SJCRH30 (cell line): ENCODE results near the gene SCYGR7. TPM values are rescaled to one million over a fixed set of nuclear protein-coding genes. Genes with fewer than 3 reads are reported as not detected.
"Not testable (repeated sequence)": the region's sequence is repeated elsewhere in the genome, so short reads cannot be mapped to it uniquely, and the experiment has no call there.

Experiments
- DNase-seq, 2 experiments: peaks; one replicate each; pipeline ENCODE4 v3.0.0-alpha.2; 2015 to 2020
- H3K27ac ChIP-seq: fragments of 250-450 bp; sonication (Bioruptor Pico); 2 replicates; pipeline ENCODE4 v1.5.1; 2020; ENCODE audit warnings: mild to moderate bottlenecking, moderate library complexity
- H3K27me3 ChIP-seq: fragments of 250-450 bp; sonication (Bioruptor Pico); 2 replicates; pipeline ENCODE4 v1.5.1; 2020; ENCODE audit warnings: mild to moderate bottlenecking, moderate library complexity
- H3K36me3 ChIP-seq: fragments of 250-450 bp; sonication (Bioruptor Pico); 2 replicates; pipeline ENCODE4 v1.5.1; 2020; ENCODE audit warnings: mild to moderate bottlenecking, moderate library complexity
- H3K4me1 ChIP-seq: fragments of 250-450 bp; sonication (Bioruptor Pico); 2 replicates; pipeline ENCODE4 v1.5.1; 2020; ENCODE audit warnings: mild to moderate bottlenecking, moderate library complexity
- H3K4me3 ChIP-seq: fragments of 250-450 bp; sonication (Bioruptor Pico); 2 replicates; pipeline ENCODE4 v1.5.1; 2020; ENCODE audit warnings: mild to moderate bottlenecking, moderate library complexity
- H3K9me3 ChIP-seq: fragments of 250-450 bp; sonication (Bioruptor Pico); replicated peaks from 2 replicates; pipeline ENCODE4 v1.5.1; 2020; ENCODE audit warnings: mild to moderate bottlenecking, moderate library complexity
- total RNA-seq: library from RNA; depleted of rRNA; stranded (reverse); fragments of >200 nt; shearing (Covaris generic); gene quantifications from 2 replicates; pipeline ENCODE4 v1.2.3, GENCODE V29; 2014

The SCYGR7 gene
- total RNA-seq, 1 experiment from 2014 or later = not detected

DNA sequence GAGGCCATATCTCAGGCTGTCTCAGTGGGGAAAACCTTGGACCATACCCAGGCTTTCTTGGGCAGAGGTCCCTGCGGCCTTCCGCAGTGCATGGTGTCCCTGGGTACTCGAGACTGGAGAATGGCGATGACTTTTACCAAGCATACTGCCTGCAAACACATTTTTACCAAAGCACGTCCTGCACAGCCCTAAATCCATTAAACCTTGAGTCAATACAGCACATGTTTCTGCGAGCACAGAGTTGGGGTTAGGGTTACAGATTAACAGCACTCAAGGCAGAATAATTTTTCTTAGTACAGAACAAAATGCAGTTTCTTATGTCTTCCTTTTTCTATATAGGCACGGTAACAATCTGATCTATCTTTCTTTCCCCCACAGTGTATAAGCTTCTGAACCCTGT is 5.3 kb upstream of the SCYGR7 start:
- not testable (repeated sequence) for H3K4me1 ChIP-seq, H3K36me3 ChIP-seq, DNase-seq, H3K4me3 ChIP-seq, H3K27ac ChIP-seq, H3K9me3 ChIP-seq, H3K27me3 ChIP-seq

DNA sequence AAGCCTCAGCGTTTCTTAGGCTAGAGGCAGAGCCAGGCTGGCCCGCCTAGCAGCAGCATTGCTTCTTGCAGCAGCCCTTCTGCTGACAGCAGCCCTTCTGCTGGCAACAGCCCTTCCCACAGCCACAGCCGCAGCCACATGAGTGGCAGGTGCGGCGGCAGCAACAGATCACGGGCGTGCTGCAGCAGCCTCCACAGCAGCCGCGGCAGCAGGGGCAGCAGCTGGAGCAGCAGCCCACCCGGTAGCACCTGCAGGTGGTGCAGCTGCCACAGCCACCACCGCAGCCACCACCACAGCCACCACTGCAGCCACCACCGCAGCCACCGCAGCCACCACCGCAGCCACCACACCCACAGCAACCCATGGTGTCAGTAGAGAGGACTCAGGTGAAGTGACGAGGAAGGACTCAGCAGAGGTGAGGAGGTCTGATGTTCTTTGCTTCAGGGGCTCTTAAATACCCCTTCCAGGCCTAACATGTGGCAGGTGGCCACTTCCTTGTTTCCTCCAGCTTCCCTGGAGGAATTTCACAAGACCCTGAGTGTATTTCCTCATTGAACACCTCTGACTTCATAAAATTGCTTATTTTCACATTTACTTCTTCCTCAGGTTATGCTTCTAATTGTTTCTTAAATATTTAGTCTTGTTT is 3.6 kb upstream of the SCYGR7 start, which contains the start of gene SCYGR6:
SCYGR6 (minus strand) TSS at position 364 of the 646 bp plus-strand sequence; CDS start at position 364, 0 bp downstream.
- Histone ChIP-seq H3K4me1 (no peaks in the 10 kb centered on the region), H3K9me3 (no peaks in the 10 kb centered on the region), H3K36me3 (no peaks in the 10 kb centered on the region), H3K27me3 (no peaks in the 10 kb centered on the region), H3K27ac (no peak within 1 kb of the TSS), H3K4me3 (no peak within 1 kb of the TSS)
- peak; percentile 43 for DNase-seq

DNA sequence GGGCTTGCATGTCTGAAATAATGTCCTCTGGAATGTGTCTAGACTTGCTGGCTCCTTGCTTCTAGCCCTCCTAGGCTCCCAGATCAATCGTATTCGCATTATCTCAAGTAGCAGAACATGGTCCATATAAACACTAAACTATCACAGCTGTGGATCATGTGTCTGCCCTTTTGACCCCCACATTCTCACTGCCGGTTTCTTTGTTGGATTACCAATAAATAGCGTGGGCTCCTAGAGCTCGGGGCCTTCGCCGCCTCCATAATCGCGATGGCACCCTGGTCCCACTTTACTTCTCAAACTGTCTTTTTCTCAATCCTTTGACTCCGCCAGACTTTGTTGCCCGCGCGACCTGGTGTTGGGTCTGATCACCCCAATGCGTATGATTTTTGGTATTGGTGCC is 11.2 kb downstream of the SCYGR7 start:
- Histone ChIP-seq H3K36me3 (no peaks in the 10 kb centered on the region), H3K27ac (peak overlapping the region; percentile 39; the same call in 1 of the 2 replicates), H3K4me3 (no peak overlapping the region), H3K27me3 (no peaks in the 10 kb centered on the region), H3K4me1 (peaks cover 10% of the 10 kb centered on the region), H3K9me3 (no peaks in the 10 kb centered on the region)
- peak; percentile 38 to 41 for DNase-seq

DNA sequence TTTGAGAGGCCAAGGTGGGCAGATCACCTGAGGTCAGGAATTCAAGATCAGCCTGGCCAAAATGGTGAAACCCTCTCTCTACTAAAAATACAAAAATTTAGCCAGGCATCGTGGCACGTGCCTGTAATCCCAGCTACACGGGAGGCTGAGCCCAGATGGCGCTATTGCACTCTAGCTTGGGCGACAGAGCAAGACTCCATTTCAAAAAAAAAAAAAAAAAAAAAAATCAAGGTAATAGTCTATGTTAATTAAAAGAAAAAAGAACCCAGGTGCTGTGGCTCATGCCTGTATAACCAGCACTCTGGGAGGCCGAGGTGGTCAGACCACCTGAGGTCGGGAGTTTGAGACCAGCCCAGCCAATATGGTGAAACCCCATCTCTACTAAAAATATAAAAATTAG is 12.6 kb downstream of the SCYGR7 start:
- not testable (repeated sequence) for H3K27ac ChIP-seq, H3K36me3 ChIP-seq, H3K4me3 ChIP-seq, H3K9me3 ChIP-seq, H3K27me3 ChIP-seq
- peaks cover 10% of the 10 kb centered on the region for H3K4me1 ChIP-seq
- DNase-seq = peak in 1 of 2 experiments; percentile 15

DNA sequence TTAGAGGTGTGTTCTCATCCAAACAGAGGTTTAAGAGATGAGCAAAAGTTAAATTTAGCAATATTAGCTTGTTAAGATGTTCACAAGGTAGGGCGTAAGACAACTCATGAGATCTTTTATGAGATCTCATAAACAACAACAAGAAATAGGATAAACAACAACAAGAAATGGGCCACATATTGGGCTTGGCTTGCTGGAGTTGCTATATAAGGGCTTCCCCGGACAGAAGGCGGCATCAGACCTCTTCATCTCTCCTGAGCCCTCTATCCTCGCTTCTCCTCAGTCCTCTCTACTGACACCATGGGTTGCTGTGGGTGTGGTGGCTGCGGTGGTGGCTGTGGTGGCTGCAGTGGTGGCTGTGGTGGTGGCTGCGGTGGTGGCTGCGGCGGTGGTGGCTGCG is 17.5 kb downstream of the SCYGR7 start, which contains the start of gene SCYGR8:
SCYGR8 (plus strand) TSS at position 301 of the 400 bp plus-strand sequence; CDS start at position 301, 0 bp downstream.
- Histone ChIP-seq H3K27ac (no peak within 1 kb of the TSS), H3K4me3 (no peak within 1 kb of the TSS), H3K9me3 (no peaks in the 10 kb centered on the region), H3K36me3 (no peaks in the 10 kb centered on the region), H3K4me1 (no peaks in the 10 kb centered on the region), H3K27me3 (0 out of 2 replicates have a peak, but pooled peaks cover 3% of the 10 kb centered on the region)
- no peak for DNase-seq

DNA sequence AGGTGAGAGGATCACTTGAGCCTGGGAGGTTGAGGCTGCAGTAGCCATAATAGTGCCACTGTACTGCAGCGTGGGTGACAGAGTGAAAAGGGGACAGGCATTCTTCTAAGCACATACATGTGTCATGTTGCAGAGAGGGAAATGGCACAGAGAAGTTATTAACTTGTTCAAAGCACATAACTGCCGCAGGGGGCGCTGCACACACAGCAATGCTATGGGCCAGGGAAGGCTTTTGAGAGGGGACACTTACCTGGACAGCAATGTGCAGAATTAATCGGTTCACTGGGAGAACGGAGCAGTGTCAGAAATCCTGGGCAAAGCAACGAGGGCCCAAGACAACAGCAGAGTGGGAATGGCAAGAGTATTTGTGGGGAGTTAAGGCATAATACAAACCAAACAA is 19.9 kb downstream of the SCYGR7 start:
- no peaks in the 10 kb centered on the region for H3K36me3 ChIP-seq
- no peaks in the 10 kb centered on the region for H3K4me1 ChIP-seq
- no peak overlapping the region for H3K27ac ChIP-seq
- no peak overlapping the region for H3K4me3 ChIP-seq
- H3K9me3 ChIP-seq = no peaks in the 10 kb centered on the region
- 0 out of 2 replicates have a peak, but pooled peaks cover 3% of the 10 kb centered on the region for H3K27me3 ChIP-seq
- peak in 1 of 2 experiments; percentile 34 for DNase-seq

DNA sequence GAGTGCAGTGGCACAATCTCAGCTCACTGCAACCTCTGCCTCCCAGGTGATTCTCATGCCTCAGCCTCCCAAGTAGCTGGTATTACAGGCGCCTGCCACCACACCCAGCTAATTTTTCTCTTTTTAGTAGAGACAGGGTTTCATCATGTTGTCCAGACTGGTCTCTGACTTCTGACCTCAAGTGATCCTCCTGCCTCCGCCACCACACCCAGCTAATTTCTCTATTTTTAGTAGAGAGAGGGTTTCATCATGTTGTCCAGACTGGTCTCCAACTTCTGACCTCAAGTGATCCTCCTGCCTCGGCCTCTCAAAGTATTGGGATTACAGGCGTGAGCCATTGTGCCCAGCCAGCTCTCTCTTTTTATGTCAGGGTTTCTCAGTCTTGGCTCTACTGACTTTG is 28.1 kb downstream of the SCYGR7 start:
- not testable (repeated sequence) for H3K27ac ChIP-seq, H3K36me3 ChIP-seq, H3K27me3 ChIP-seq, H3K9me3 ChIP-seq, DNase-seq, H3K4me1 ChIP-seq, H3K4me3 ChIP-seq

DNA sequence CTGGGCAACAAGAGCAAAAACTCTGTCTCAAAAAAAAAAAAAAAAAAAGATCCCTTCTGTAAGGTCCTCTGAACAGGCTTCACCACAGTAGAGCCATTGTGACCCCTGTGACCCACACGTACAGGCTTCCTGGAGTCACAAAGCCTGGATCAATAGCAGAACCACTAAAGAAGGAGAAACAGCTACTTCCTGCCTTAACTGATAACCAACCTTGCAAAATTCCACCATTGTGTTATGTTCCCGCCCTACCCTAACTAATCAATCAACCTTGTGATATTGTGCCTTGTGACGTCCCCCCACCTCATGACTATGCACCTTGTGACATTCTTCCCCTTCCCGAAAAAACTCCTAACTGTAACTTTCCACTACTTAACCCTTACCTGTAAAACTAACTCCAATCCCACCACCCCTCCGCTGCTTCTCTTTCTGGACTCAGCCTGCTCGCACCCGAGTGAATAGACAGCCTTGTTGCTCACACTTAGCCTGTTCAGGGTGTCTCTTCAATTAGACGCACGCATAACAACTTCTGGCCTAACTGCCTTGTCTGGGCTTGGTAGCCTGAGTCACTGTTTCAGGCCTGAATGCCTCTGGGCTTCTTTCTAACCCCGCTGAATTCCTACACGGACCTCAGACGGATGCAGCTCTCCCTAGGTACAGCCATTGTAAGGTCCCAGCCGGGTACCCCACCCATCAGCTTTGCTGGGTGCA is 31.4 kb downstream of the SCYGR7 start:
- Histone ChIP-seq H3K4me1 (no peaks in the 10 kb centered on the region), H3K9me3 (no peaks in the 10 kb centered on the region), H3K27ac (no peak overlapping the region), H3K27me3 (no peaks in the 10 kb centered on the region), H3K4me3 (no peak overlapping the region), H3K36me3 (no peaks in the 10 kb centered on the region)
- DNase-seq = no peak

DNA sequence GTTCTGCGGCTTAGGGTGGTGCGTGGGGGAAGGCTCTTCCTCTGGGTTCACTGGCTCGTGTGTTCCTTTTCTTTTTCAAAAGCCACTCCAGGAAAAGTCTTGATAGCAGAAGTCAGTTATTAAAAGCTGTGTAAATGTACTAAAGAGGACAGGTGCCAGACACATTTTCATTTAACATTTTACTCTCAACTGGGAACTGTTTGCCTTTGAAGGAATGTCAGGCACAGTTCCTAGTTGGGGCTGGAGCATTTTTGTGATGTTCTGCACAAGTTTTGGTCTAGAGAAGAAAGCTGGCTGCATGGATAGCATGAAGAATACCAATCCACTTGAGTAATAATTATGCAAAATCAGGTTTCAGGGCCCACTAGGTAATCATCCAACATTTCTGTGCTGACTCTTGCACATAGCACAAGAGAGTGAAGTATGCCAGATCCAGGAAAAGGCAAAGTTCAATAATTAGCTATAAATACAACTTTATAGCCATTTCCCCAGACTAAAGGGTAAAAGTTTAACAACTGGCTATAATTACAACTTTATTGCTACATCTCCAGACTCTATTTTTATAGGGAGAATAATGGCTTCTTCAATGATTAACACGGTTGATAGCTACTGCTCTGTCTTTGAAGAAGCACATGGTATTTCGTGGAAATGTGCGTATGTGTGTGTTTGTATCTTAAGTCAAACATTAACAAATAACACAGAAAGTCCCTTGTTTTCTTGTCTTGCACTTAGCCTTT is 33.8 kb downstream of the SCYGR7 start:
- no peak overlapping the region for H3K4me3 ChIP-seq
- no peaks in the 10 kb centered on the region for H3K36me3 ChIP-seq
- no peaks in the 10 kb centered on the region for H3K9me3 ChIP-seq
- no peaks in the 10 kb centered on the region for H3K27me3 ChIP-seq
- H3K27ac ChIP-seq = no peak overlapping the region
- H3K4me1 ChIP-seq = no peaks in the 10 kb centered on the region
- no peak for DNase-seq

DNA sequence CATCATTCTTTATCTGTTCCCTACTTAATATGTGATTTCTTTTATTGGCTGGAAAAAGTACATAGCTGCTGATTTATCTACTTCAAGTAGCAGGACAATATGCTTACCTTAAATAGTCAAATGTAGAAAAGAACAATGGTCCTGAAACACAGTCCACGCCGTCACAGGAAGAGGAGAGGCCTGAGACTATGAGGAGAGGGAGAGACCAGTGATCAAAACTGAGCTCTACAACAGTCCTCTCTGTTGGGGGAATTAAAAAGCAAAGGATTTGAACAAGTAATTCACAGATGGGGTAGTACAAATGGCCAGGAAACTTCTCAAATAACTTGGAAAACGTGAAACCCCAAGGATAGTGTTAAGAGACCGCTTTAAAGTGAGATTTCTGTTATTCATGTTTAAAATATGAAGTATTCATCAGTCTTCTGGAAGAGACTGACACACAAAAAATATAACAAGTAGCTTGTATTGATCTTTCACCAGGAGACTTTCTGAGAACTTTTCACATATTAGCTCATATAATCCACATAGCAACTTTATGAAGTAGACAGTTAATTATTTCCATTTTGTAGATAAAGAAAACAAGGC is 37.7 kb downstream of the SCYGR7 start:
- no peak for DNase-seq

DNA sequence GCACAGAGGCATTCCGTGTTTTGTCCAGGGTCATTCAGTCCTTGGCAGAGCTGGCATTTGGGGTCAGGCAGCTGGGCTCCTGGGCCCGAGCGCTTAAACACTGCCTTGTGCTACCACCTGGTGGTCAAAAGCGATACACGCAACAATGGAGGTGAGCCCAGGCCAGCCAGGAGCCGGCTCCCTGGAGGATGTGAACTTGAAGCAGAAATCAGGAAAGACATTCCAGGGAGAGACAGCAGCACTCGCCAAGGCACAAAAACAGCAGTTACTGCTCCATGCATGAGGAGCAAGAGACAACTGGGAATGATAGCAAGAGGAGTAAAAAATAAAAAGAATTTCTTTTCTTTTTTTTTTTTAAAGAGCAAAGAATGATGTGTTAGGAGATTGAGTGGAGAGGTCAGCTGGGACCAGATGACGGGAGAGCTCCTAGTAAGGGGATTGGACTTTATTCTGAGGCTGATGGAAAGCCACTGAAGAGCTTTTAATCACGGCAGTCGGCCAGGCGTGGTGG is 38.3 kb downstream of the SCYGR7 start:
- no peak overlapping the region for H3K27ac ChIP-seq

More for the DNA sequence above, 37.7 kb downstream of the SCYGR7 start:
- H3K27ac ChIP-seq = no peak overlapping the region
- H3K36me3 ChIP-seq = no peaks in the 10 kb centered on the region
- no peak overlapping the region for H3K4me3 ChIP-seq
- H3K4me1 ChIP-seq = no peaks in the 10 kb centered on the region
- H3K9me3 ChIP-seq = no peaks in the 10 kb centered on the region
- no peaks in the 10 kb centered on the region for H3K27me3 ChIP-seq

DNA sequence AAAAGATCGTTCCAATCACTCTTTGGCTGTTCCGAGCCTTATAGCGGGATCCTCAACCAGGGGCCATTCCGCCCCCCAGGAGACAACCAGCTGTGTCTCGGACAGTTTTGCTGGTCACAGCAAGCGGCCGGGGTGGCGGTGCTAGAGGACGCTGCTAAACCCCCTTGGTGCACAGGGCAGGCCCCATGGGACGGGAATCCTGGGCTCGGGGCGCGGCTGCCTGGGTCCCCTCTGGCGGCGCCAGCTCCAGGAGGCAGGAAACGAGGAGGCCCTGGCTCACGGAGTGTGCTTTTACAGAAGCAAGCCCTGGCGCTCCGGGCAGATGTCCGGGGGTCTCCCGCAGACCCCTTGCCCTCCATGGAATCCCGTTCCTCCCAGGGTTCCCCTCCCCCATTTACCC is 39.7 kb downstream of the SCYGR7 start:
- H3K36me3 ChIP-seq = no peaks in the 10 kb centered on the region
- no peaks in the 10 kb centered on the region for H3K9me3 ChIP-seq
- H3K27me3 ChIP-seq = no peaks in the 10 kb centered on the region
- DNase-seq = no peak
- no peak overlapping the region for H3K4me3 ChIP-seq
- H3K4me1 ChIP-seq = no peaks in the 10 kb centered on the region
- H3K27ac ChIP-seq = no peak overlapping the region

More for the DNA sequence above, 38.3 kb downstream of the SCYGR7 start:
- Histone ChIP-seq H3K36me3 (no peaks in the 10 kb centered on the region), H3K4me3 (no peak overlapping the region), H3K9me3 (no peaks in the 10 kb centered on the region), H3K27me3 (no peaks in the 10 kb centered on the region), H3K4me1 (no peaks in the 10 kb centered on the region)
- DNase-seq = peak; percentile 73 to 90

DNA sequence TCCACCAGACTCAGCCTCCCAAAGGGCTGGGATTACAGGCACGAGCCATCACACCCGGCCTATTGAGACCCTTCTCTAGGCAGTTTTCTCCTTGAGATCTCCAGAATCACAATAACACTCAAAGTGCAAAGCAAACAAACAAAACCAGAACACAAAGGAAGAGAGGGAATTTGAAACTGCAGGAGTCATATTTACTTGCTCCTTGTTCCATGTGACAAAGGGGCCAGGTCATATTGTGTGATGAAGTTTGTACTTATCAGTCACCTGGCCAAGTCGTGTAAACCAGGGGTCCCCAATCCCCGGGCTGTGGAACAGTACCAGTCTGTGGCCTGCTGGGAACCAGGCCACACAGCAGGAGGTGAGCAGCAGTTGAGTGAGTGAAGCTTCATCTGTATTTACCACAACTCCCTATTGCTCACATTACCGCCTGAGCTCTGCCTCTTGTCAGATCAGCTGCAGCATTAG is 44.1 kb downstream of the SCYGR7 start:
- Histone ChIP-seq H3K4me1 (no peaks in the 10 kb centered on the region; the same call in 1 of the 2 replicates), H3K9me3 (no peaks in the 10 kb centered on the region), H3K27ac (no peak overlapping the region), H3K36me3 (no peaks in the 10 kb centered on the region), H3K27me3 (no peaks in the 10 kb centered on the region), H3K4me3 (no peak overlapping the region)
- no peak for DNase-seq

DNA sequence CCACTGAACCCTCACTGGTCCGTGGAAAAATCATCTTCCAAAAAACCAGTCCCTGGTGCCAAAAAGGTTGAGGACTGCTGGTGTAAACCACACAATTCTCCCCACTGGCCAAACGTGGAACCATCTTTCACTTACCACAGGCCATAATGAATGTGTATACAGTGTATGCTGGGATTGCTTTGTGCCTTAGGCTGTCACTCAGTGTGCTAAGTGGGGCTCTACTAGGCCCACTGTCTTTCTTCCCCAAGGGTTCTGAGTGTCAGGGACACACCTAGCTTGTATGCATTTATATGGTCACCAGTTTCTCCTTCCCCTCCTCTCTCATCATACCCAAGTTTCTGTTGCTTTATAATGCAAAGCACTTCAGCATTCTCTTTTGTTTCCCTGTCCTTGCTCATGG is 44.8 kb downstream of the SCYGR7 start:
- no peak overlapping the region for H3K27ac ChIP-seq
- no peak for DNase-seq

More for the DNA sequence above, 44.8 kb downstream of the SCYGR7 start:
- Histone ChIP-seq H3K9me3 (no peaks in the 10 kb centered on the region), H3K4me3 (no peak overlapping the region), H3K27me3 (no peaks in the 10 kb centered on the region), H3K36me3 (no peaks in the 10 kb centered on the region), H3K4me1 (no peaks in the 10 kb centered on the region; the same call in 1 of the 2 replicates)
